ENCODE results near the gene AKR1B15.

AKR1B15 gene

DNA sequence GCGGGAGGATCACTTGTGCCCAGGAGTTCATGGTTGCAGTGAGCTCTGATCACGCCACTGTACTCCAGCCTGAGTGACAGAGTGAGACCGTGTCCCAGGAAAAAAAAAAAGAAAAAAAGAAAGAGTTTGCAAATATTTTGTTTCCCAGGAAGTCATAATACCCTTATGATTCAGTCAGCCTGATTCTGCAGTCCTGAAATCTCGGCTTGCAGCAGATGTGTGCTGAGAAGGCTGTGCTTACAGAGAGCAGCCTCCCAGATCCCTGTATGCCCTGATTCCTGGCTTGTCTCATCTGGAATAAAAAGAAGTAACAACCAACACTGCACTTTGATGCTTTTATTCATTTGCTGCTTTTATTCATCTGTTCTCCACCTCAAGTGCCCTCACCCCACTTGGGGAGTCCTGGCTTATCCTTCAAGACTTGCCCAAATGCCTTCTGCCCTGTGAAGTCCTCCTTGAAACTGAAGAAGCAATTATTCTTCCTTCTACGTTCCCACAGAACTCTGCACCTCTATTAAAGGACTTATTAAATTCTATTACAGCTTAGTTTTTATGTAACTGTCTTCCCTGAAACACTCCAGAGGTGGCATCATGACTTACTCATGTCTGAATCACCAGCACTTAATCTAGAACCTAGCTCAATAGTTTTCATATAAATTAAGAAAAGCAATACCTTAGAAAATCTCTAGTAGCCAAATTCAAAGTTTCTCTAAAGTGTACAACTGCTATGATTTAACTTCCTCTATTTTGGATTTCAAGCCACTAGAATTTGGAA, 70.0 kb downstream of the AKR1B15 start:
- no peak for DNase-seq (ENCODE audit: low spot score)

DNA sequence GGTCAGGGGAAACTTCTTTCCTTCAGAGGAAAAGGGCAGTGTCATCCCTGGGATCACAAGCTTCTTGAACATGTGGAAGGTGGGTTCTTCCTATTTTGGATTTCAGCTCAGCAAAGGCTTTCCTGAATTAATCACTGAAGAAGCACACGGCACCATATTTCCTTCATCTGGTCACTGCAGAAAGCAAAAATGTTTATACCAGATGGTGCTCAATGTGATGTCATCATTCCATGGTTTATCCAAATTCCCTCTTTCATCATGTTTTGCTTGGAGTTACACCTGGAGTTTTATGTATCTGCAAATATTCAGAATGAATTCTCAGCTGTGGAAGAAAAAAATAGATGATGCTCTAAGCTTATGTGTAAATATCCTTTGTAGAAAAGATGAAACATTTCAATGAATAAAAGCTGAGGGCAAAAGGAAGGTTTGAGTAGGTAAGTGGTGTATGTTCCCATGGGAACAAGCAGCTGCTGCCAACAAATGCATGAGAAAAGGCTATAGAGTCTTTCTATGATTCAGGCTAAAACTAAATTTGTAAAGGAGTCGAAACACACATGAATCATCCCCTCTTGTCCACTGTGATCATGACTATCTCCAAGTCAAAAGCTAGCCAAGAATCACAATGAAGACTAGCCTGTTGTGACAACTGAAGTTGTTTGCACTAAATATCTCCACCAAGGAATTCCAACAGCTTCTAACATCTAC, 70.9 kb downstream of the AKR1B15 start:
- DNase-seq (ENCODE audit: low spot score) = no peak

DNA sequence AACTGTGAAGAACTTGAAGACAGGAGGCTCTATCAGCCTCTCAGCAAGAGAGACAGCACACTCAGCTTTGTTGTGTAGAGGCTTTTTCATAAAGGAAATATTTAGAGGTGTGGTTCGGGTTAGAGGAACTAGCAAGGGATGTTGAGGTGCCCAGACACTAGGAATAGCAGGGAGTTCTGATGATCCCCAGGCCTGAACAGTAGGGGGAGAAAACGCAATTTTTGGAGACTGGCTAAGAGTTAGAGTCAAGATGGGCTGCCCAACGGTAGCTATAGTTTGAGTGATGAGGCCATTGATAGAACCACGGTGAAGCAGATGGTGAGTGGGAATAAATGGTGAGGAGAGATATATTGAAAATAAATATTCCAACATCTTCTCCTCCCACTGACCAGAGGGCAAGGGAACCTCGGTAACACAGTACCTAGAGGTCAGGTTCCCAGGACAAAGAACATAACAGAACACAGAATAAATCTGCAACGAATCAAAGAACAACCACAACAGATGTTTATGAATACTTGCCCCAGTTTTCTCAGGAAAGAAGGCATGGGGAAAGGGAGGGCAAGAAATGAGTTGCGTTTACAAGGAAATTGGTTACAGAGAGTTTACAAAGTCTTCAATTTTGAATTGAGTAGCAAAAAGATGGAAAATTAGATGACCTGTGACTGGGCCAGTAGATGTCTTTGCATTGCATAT, 73.5 kb downstream of the AKR1B15 start:
- DNase-seq (ENCODE audit: low spot score) = no peak

DNA sequence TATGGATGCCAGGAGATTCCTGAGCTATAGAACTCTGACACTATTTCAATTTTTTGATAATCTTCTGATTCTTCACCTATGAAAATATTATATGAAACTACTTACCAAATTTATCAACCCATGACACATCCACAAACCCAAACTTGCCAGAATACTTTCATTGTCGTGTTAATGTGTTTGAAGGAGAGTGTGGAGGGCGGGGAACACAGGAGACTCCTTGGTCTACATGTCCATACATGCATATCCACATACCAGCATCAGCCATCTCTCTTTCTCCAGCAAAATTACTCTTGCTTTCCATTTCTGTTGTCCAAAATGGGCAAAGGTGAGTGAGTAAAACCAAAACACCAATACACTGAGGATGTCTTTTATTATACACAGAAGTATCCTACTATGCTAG, 74.3 kb downstream of the AKR1B15 start:
- no peak for DNase-seq (ENCODE audit: low spot score)

DNA sequence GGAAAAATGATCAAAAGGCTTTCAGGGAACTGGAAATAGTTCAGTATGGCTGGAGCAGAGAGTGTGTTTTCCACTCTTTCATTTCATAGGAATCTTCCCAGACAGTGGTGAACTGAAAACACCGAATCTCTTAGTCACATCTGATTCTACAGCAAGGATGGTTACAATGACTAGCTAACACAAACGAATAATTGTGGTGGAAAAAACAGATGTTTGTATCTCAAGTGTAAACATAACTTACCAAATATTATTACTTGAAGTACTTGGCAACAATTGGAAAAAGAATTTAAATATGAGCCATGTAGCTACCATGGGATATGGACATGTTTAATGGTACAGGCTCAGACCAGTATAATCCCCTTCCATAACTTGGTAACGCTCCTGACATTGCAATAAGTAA, 76.6 kb downstream of the AKR1B15 start:
- DNase-seq (ENCODE audit: low spot score) = no peak

DNA sequence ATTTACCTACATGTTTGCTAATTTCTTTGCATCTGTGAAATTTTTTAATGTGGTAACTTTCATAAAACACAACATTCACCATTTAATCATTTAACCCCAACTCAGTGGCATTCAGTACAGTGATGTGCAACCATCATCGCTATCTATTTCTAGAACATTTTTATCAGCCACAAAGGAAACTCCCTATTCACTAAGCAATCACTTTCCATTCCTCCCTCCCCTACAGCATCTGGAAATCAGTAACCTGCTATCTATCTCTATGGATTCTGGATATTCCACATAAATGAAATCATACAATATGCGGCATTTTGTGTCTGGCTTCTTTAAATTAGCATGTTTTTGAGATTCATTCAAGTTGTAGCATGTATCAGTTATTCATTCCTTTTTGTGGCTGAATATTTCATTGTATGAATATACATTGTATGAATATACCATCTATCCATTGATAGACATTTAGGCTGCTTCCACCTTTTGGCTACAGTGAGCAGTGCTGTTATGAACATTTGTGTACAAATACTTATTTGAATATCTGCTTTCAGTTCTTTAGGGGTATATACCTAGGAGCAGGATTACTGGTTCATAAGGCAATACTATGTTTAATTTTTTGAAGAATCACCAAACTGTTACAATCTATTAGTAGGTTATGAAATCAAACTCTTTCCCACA, 78.3 kb downstream of the AKR1B15 start:
- DNase-seq (ENCODE audit: low spot score) = no peak

DNA sequence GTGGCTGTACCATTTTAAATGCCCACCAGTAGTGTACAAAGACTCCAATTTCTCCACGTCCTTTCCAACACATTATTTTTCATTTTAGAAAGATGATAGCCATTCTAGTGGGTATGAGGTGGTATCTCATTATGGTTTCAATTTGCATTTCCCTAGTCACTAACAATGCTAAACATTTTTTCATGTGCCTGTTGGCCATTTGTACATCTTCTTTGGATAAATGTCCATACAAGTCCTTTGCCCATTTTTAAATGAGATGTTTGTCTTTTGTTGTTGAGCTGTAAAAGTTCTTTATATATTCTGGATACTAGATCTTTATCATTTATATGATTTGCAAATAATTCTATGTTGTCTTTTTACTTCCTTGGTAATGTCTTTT, 78.9 kb downstream of the AKR1B15 start:
- DNase-seq (ENCODE audit: low spot score) = no peak

DNA sequence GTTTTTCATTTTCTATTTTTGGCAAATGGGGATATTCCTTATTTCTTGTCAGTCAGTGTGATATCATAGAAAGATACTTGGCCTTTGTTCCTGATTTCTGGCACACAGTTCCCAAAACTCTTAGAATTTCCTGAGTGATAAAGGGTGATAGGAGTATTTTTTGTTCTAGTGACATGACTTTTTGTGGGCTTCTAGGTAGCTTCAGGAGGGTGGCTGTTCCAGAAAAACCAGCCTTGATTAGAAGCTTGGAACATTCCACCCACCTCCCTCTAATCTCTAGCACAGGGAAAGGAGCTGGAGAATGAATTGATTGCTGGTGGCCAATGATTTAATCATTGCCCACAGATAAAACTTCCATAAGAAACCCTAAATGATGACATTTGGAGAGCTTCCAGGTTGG, 80.5 kb downstream of the AKR1B15 start:
- no peak for DNase-seq (ENCODE audit: low spot score)

Data from pons (tissue), 1 donor.